HCT116 (cell line): ENCODE results near the gene SIN3A. TPM values are rescaled to one million over a fixed set of nuclear protein-coding genes. Genes with fewer than 3 reads are reported as not detected.

Source experiments
- ATAC-seq: fragments of 200-7000 bp; cut with Tn5 transposase; 2 replicates; pipeline ENCODE4 v1.9.1; 2020; ENCODE audit warnings: mild to moderate bottlenecking, moderate library complexity
- BruUV-seq: library from RNA; stranded (reverse); fragments of 400-500 nt; replicated peaks from 2 replicates; lab custom pipeline; 2021; lab: Mats Ljungman, UMichigan
- CTCF ChIA-PET: fragments of 300-600 bp; sonication (Branson Sonifier 250); formaldehyde crosslinking; loops from one replicate; lab custom pipeline; 2021; ENCODE audit warnings: antibody characterized with exemption; lab: Charles Lee
- POLR2A ChIA-PET: fragments of 300-600, 350-600 bp; sonication (Branson Sonifier 250); formaldehyde crosslinking; loops from one replicate; lab custom pipeline; 2021; ENCODE audit warnings: antibody characterized with exemption; lab: Charles Lee
- RAD21 ChIA-PET, 2 experiments: fragments of 300-600 bp; sonication (Branson Sonifier 250); formaldehyde crosslinking; loops; one replicate each; lab custom pipeline; 2023; ENCODE audit warnings: low total read pairs in 2 of 2; ENCODE audit not compliant: uncharacterized antibody in 2 of 2, unreplicated experiment in 2 of 2, low non-redundant PET in 1 of 2; lab: Charles Lee
- DNase-seq: peaks from one replicate; pipeline ENCODE4 v3.0.0-alpha.2; 2010; ENCODE audit warnings: low read depth, low spot score
- H2AFZ ChIP-seq: fragments of 200-600 bp; shearing (Covaris generic), sonication (generic); 2 replicates; pipeline ENCODE4 v1.6.1; 2017; ENCODE audit warnings: low read depth, mixed run types, mixed read lengths, antibody characterized with exemption, low read length; ENCODE audit not compliant: poor library complexity, severe bottlenecking
- H3K27ac ChIP-seq: 2 replicates; pipeline ENCODE4 v1.5.1; 2012; ENCODE audit warnings: low read depth, low read length
- H3K27me3 ChIP-seq: fragments of 200-600 bp; sonication (generic); 2 replicates; pipeline ENCODE4 v1.6.1; 2016; ENCODE audit warnings: mixed run types, low read length, mixed read lengths; ENCODE audit not compliant: insufficient read depth
- H3K36me3 ChIP-seq, 2 experiments: fragments of 200-500 bp in 1 of 2; fragments of 200-600 bp in 1 of 2; sonication (Bioruptor generic) in 1 of 2; sonication (generic) in 1 of 2; 2 replicates each; pipeline versions ENCODE4 v1.5.1 to v1.6.1; 2014 to 2016; ENCODE audit warnings: low read length in 2 of 2, inconsistent platforms in 1 of 2, mixed read lengths in 1 of 2, mixed run types in 1 of 2; ENCODE audit not compliant: insufficient read depth in 2 of 2, control insufficient read depth in 1 of 2
- H3K4me1 ChIP-seq, 2 experiments: fragments of 200-600 bp in 1 of 2; sonication (generic) in 1 of 2; 2 replicates each; pipeline versions ENCODE4 v1.5.1 to v1.6.1; 2012 to 2017; ENCODE audit warnings: low read length in 2 of 2, inconsistent platforms in 1 of 2, mild to moderate bottlenecking in 1 of 2, mixed read lengths in 1 of 2, mixed run types in 1 of 2, moderate library complexity in 1 of 2; ENCODE audit not compliant: insufficient read depth in 2 of 2, control insufficient read depth in 1 of 2
- H3K4me2 ChIP-seq: fragments of 200-600 bp; sonication (generic); 2 replicates; pipeline ENCODE4 v1.6.1; 2017; ENCODE audit warnings: mixed run types, low read length, mixed read lengths
- H3K4me3 ChIP-seq, 2 experiments: fragments of 200-600 bp in 1 of 2; sonication (generic) in 1 of 2; replicated peaks in 1 of 2; 2 replicates each; pipeline ENCODE4 v1.5.1; 2011 to 2016; ENCODE audit warnings: low read length in 2 of 2, control low read depth in 1 of 2, low read depth in 1 of 2, mild to moderate bottlenecking in 1 of 2, mixed read lengths in 1 of 2, mixed run types in 1 of 2
- H3K79me2 ChIP-seq: fragments of 200-600 bp; sonication (generic); 2 replicates; pipeline ENCODE4 v1.6.1; 2017; ENCODE audit warnings: mild to moderate bottlenecking, mixed run types, low read length, moderate library complexity, mixed read lengths; ENCODE audit not compliant: insufficient read depth
- H3K9ac ChIP-seq: fragments of 200-600 bp; sonication (generic); 2 replicates; pipeline ENCODE4 v1.6.1; 2016; ENCODE audit warnings: low read length, mixed read lengths
- H3K9me2 ChIP-seq: fragments of 200-600 bp; sonication (generic), shearing (Covaris generic); 2 replicates; pipeline ENCODE4 v1.6.1; 2017; ENCODE audit warnings: mixed run types, mild to moderate bottlenecking, moderate library complexity; ENCODE audit not compliant: insufficient read depth
- H3K9me3 ChIP-seq, 2 experiments: fragments of 200-500 bp in 1 of 2; fragments of 200-600 bp in 1 of 2; sonication (Bioruptor generic) in 1 of 2; sonication (generic) in 1 of 2; 2 replicates each; pipeline ENCODE4 v1.6.1; 2014 to 2017; ENCODE audit warnings: low read length in 2 of 2, mixed read lengths in 2 of 2, inconsistent platforms in 1 of 2, low read depth in 1 of 2, mild to moderate bottlenecking in 1 of 2, mixed run types in 1 of 2, moderate library complexity in 1 of 2; ENCODE audit not compliant: control insufficient read depth in 1 of 2, insufficient read depth in 1 of 2
- H4K20me1 ChIP-seq: fragments of 200-600 bp; sonication (generic), shearing (Covaris generic); 2 replicates; pipeline ENCODE4 v1.6.1; 2017; ENCODE audit warnings: mixed run types, mild to moderate bottlenecking, moderate library complexity; ENCODE audit not compliant: insufficient read depth
- ELF1 ChIP-seq: IDR thresholded peaks from 2 replicates; pipeline ENCODE4 v1.6.1; 2012; ENCODE audit warnings: low read depth, borderline replicate concordance
- EZH2 ChIP-seq: fragments of 200-600 bp; sonication (generic); IDR thresholded peaks from 2 replicates; pipeline ENCODE4 v1.6.1; 2017; ENCODE audit warnings: antibody characterized with exemption, mixed run types
- EZH2phosphoT487 ChIP-seq: fragments of 200-600 bp; IDR thresholded peaks from 2 replicates; pipeline ENCODE4 v1.6.1; 2018; ENCODE audit warnings: antibody characterized with exemption, borderline replicate concordance
- FOSL1 ChIP-seq: IDR thresholded peaks from 2 replicates; pipeline ENCODE4 v1.6.1; 2012; ENCODE audit warnings: low read depth
- RAD21 ChIP-seq: IDR thresholded peaks from 2 replicates; pipeline ENCODE4 v1.6.1; 2012; ENCODE audit warnings: low read depth, mild to moderate bottlenecking
- SIN3A ChIP-seq: IDR thresholded peaks from 2 replicates; pipeline ENCODE4 v1.6.1; 2012; ENCODE audit warnings: low read depth
- SP1 ChIP-seq: IDR thresholded peaks from 2 replicates; pipeline ENCODE4 v1.6.1; 2012; ENCODE audit warnings: low read depth
- YY1 ChIP-seq: IDR thresholded peaks from 2 replicates; pipeline ENCODE4 v1.6.1; 2011; ENCODE audit warnings: low read length, low read depth, moderate library complexity, mild to moderate bottlenecking; ENCODE audit not compliant: insufficient replicate concordance; ENCODE audit errors: extremely low read depth
- ZFX ChIP-seq: fragments of 450-650 bp; IDR thresholded peaks from 2 replicates; pipeline ENCODE4 v1.6.1; 2017
- intact Hi-C: fragments of 100-400 bp; cut with micrococcal nuclease; formaldehyde crosslinking; loops from 2 replicates; pipeline ENCODE4 v1.10.0; 2022
- total RNA-seq: library from RNA; stranded (reverse); gene quantifications from one replicate; pipeline ENCODE4 v1.2.1, GENCODE V29; 2021; ENCODE audit not compliant: unreplicated experiment

SIN3A gene
- total RNA-seq, 1 experiment from 2014 or later, result 70.1 TPM

GRCh38 chr15:75329571-75329970 lies 121.9 kb downstream of the SIN3A start:
- ChIA-PET CTCF (no interaction called here), RAD21 (no interaction called here)
- no peaks in the 10 kb centered on the region for H3K36me3 ChIP-seq
- no peaks in the 10 kb centered on the region for H4K20me1 ChIP-seq
- no peaks in the 10 kb centered on the region for H3K9me2 ChIP-seq
- intact Hi-C loops, result no loop called here
- H3K4me2 ChIP-seq, result no peak overlapping the region
- no peak for ATAC-seq
- no peak overlapping the region for H3K27ac ChIP-seq
- no peaks in the 10 kb centered on the region for H3K79me2 ChIP-seq
- H3K4me3 ChIP-seq, result no peak overlapping the region
- H3K27me3 ChIP-seq, result no peaks in the 10 kb centered on the region
- no peak for DNase-seq
- no peaks in the 10 kb centered on the region for H3K4me1 ChIP-seq
- no TSS peak for BruUV-seq
- no peak for TF ChIP-seq ELF1
- no peak for TF ChIP-seq YY1
- TF ChIP-seq EZH2, result no peak
- TF ChIP-seq, all 23 proteins: peak for 0
- H3K9ac ChIP-seq, result no peak overlapping the region
- no peaks in the 10 kb centered on the region for H3K9me3 ChIP-seq
- H2AFZ ChIP-seq, result no peak overlapping the region
- POLR2A ChIA-PET, result no interaction called here

GRCh38 chr15:75328493-75329314 lies 122.8 kb downstream of the SIN3A start:
- no peak for DNase-seq
- POLR2A ChIA-PET, result no interaction called here
- no peaks in the 10 kb centered on the region for H3K27me3 ChIP-seq
- CTCF ChIA-PET, result no interaction called here
- H3K9me2 ChIP-seq, result no peaks in the 10 kb centered on the region
- BruUV-seq, result no TSS peak
- intact Hi-C loops, result no loop called here
- no peak overlapping the region for H3K9ac ChIP-seq
- no peak for TF ChIP-seq SIN3A
- no peak for TF ChIP-seq SP1
- TF ChIP-seq RAD21, result peak; percentile 26; the same call in 1 of the 2 replicates
- TF ChIP-seq FOSL1, result no peak
- TF ChIP-seq EZH2phosphoT487, result no peak
- TF ChIP-seq ZFX, result no peak
- TF ChIP-seq, all 23 proteins: peak for 1
- no peak overlapping the region for H2AFZ ChIP-seq
- no peak overlapping the region for H3K4me2 ChIP-seq
- no peaks in the 10 kb centered on the region for H3K9me3 ChIP-seq
- no peak overlapping the region for H3K4me3 ChIP-seq
- H3K79me2 ChIP-seq, result no peaks in the 10 kb centered on the region
- no peaks in the 10 kb centered on the region for H3K36me3 ChIP-seq
- no peaks in the 10 kb centered on the region for H3K4me1 ChIP-seq
- H3K27ac ChIP-seq, result no peak overlapping the region
- H4K20me1 ChIP-seq, result no peaks in the 10 kb centered on the region
- ATAC-seq, result no peak
- RAD21 ChIA-PET, result no interaction called here
